GM21515 (cell line): Measurements from ENCODE around the gene OR2W1.

ENCODE experiments used
- ATAC-seq: cut with Tn5 transposase; IDR thresholded peaks from one replicate; pipeline ENCODE4 v1.9.1; 2021; ENCODE audit not compliant: unreplicated experiment

The OR2W1 gene

DNA sequence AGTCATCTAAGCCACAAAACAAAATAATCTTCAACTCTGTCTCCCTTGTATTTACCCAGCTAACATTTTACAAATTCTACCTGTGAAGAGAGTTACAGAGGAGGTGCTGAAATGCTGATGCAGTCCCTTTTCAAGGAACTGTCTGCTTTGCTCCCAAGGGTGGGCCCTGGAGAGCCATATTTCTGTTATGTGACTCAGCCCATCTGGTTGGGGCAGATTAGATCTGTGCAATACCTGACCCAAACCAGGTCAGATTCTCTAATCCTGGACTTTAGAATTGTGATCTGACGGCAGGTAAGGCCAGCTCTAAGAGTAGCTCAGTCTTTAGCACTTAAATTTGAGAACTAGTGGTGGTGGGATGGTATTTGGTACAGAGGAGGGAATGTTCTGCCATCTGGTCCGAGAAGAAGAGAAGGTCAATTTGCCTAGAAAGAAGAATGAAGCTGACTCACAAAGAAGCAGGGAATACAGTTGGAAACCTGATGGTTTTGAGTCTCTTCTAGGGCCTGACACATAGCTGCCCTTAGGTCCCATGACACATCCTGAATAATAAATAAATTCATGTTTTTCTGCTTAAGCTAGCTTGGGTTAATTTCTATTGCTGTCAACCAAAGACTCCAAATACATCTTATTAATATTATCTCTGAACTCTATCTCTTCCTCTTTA is 48.0 kb downstream of the OR2W1 start:
- no peak for ATAC-seq

DNA sequence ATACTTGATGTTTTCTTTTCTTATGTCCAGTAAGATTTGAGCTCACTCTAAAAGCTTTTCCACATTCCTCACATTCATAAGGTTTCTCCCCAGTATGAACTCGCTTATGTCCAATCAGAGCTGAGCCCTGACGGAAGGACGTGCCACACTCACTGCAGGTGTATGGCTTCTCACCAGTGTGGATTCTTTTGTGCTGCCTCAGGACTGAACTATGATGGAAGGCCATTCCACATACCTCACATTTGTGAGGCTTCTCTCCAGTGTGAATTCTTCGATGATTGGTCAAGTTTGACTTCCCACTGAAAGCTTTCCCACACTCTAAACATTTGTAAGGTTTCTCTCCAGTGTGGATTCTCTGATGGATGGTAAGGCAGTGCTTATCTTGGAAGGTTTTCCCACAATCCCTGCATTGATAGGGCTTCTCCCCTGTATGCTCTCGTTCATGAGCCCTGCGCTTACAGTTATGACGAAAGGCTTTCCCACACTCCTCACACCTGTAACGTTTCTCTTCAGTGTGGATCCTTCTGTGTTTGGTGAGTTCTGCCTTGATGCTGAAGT is 49.8 kb downstream of the OR2W1 start:
- ATAC-seq: no peak
